Spleen (tissue), 11 donors: ENCODE data around the gene ATF6. TPM values are rescaled to one million over a fixed set of nuclear protein-coding genes. Genes with fewer than 3 reads are reported as not detected.

Source experiments
- DNase-seq: peaks from one replicate; pipeline ENCODE4 v3.0.0-alpha.2; 2020
- H3K27ac ChIP-seq, 8 donors: fragments of 200-600 bp; sonication (generic) in 7 of 8; 1 replicate in 4 of 8; 2 replicates in 4 of 8; pipeline versions ENCODE4 v1.5.0 to v1.8.0; 2016 to 2021; ENCODE audit warnings: inconsistent platforms in 4 of 8, mild to moderate bottlenecking in 4 of 8, moderate library complexity in 1 of 8
- H3K27me3 ChIP-seq, 7 donors: fragments of 200-600 bp; sonication (generic) in 6 of 7; replicated peaks in 1 of 7; 1 replicate in 4 of 7; 2 replicates in 3 of 7; pipeline versions ENCODE4 v1.5.0 to v1.8.0; 2016 to 2021; ENCODE audit warnings: inconsistent platforms in 3 of 7, mild to moderate bottlenecking in 1 of 7
- H3K36me3 ChIP-seq, 6 donors: fragments of 200-600 bp; sonication (generic) in 5 of 6; 1 replicate in 4 of 6; 2 replicates in 2 of 6; pipeline versions ENCODE4 v1.5.0 to v1.8.0; 2016 to 2021; ENCODE audit warnings: inconsistent platforms in 2 of 6
- H3K4me1 ChIP-seq, 6 donors: fragments of 200-600 bp; sonication (generic) in 5 of 6; 1 replicate in 3 of 6; 2 replicates in 3 of 6; pipeline versions ENCODE4 v1.5.0 to v1.8.0; 2016 to 2021; ENCODE audit warnings: inconsistent platforms in 3 of 6
- H3K4me3 ChIP-seq, 8 donors: fragments of 200-600 bp; sonication (generic) in 7 of 8; 1 replicate in 4 of 8; 2 replicates in 4 of 8; pipeline versions ENCODE4 v1.5.0 to v1.8.0; 2016 to 2021; ENCODE audit warnings: inconsistent platforms in 4 of 8, mild to moderate bottlenecking in 4 of 8, moderate library complexity in 2 of 8
- H3K9me3 ChIP-seq, 8 donors: fragments of 200-600 bp; sonication (generic) in 7 of 8; 1 replicate in 4 of 8; 2 replicates in 4 of 8; pipeline versions ENCODE4 v1.5.0 to v1.8.0; 2016 to 2021; ENCODE audit warnings: inconsistent platforms in 4 of 8
- CTCF ChIP-seq, 11 experiments: fragments of 200-600 bp in 7 of 11; fragments of 450-650 bp in 4 of 11; sonication (generic) in 4 of 11; IDR thresholded peaks in 8 of 11; conservative IDR thresholded peaks in 3 of 11; 1 replicate in 7 of 11; 2 replicates in 4 of 11; pipeline versions ENCODE4 v1.4.0 to v1.8.0; 2016 to 2021; ENCODE audit warnings: antibody characterized with exemption in 11 of 11, inconsistent platforms in 4 of 11, mild to moderate bottlenecking in 1 of 11
- POLR2A ChIP-seq, 3 donors: fragments of 450-650 bp; IDR thresholded peaks; one replicate each; pipeline ENCODE4 v1.5.1; 2017; ENCODE audit warnings: antibody characterized with exemption in 3 of 3, mild to moderate bottlenecking in 1 of 3
- POLR2AphosphoS5 ChIP-seq, 3 donors: sonication (generic); formaldehyde crosslinking; IDR thresholded peaks; one replicate each; pipeline ENCODE4 v1.5.1; 2017; ENCODE audit warnings: antibody characterized with exemption in 3 of 3
- WGBS, 5 donors: extraction: QIAGEN DNeasy Blood & Tissue Kit in 3 of 5; methylation state at CpG; one replicate each; pipeline versions ENCODE4 v1.1.5 to v1.1.7; 2013 to 2018; 5-methylcytosine and 5-hydroxymethylcytosine counted together
- intact Hi-C: fragments of 100-400 bp; cut with DNase I; formaldehyde crosslinking; loops from one replicate; pipeline ENCODE4 v1.15.0; 2023; ENCODE audit warnings: low total_unique reads
- polyA plus RNA-seq, 3 donors: library from polyadenylated mRNA; stranded (reverse); fragments of 200-250 nt; gene quantifications; one replicate each; pipeline ENCODE4 v1.2.1, GENCODE V29; 2013
- total RNA-seq, 7 donors: library from RNA; depleted of rRNA in 3 of 7; stranded (reverse); fragments of >200 nt in 3 of 7; fragmentation: NEBNext Ultra II Directional in 4 of 7; extraction: Animal tissue kit (Norgen Biotek cat#: 25700) in 4 of 7; gene quantifications; one replicate each; pipeline versions ENCODE4 v1.1.0 to v1.2.1, GENCODE V29; 2016 to 2021
- donor health status: healthy with polysubstance abuse.
- donor health status: DM: no; HTN: no; CAD: no; lungs with moderate emphysema.
- donor health status: DM: no; HTN: no; CAD: no.
- donor health status: Bipolar disorder and iron deficiency.
- donor health status: healthy.
- donor health status: DM: no; HTN: no; CAD: no.
- donor health status: DM: yes; HTN: yes; CAD: no.

The ATF6 gene
- total and polyA plus RNA-seq, 10 donors: 2.5 to 46.8 (median 33.0) TPM

- Histone ChIP-seq H3K36me3 (peaks cover 0 to 99% (median 45%) of the 10 kb centered on the region in 6 donors), H3K4me3 (no peak overlapping the region), H3K27me3 (no peaks in the 10 kb centered on the region), H3K4me1 (no peaks in the 10 kb centered on the region), H3K27ac (no peak overlapping the region), H3K9me3 (no peaks in the 10 kb centered on the region)
- TF ChIP-seq POLR2AphosphoS5 (IDR thresholded peaks at IDR 0.05) (no peak), POLR2A (IDR thresholded peaks at IDR 0.05) (no peak), CTCF (IDR thresholded peaks at IDR 0.05 in 8 of 11, conservative IDR thresholded peaks at IDR 0.05 in 3 of 11) (no peak)
- intact Hi-C loops: no loop called here
- DNase-seq: no peak
These were observed 83.4 kb downstream of the ATF6 start for GRCh38 chr1:161849518-161849917.

- TF ChIP-seq POLR2A (IDR thresholded peaks at IDR 0.05) (no peak), POLR2AphosphoS5 (IDR thresholded peaks at IDR 0.05) (no peak), CTCF (IDR thresholded peaks at IDR 0.05 in 8 of 11, conservative IDR thresholded peaks at IDR 0.05 in 3 of 11) (no peak)
- 93 to 100% (median 97%) methylated on average over 1 of the region's 1 CpG for WGBS, 5 donors
- DNase-seq: no peak
- Histone ChIP-seq H3K27ac (no peak overlapping the region), H3K27me3 (no peaks in the 10 kb centered on the region), H3K4me1 (no peaks in the 10 kb centered on the region), H3K4me3 (no peak overlapping the region), H3K36me3 (peaks cover 0 to 100% (median 39%) of the 10 kb centered on the region in 6 donors), H3K9me3 (no peaks in the 10 kb centered on the region)
- intact Hi-C loops: no loop called here
These were observed 89.1 kb downstream of the ATF6 start for GRCh38 chr1:161855260-161855659.

GRCh38 chr1:161858271-161858670 lies 92.2 kb downstream of the ATF6 start:
- H3K9me3 ChIP-seq: no peaks in the 10 kb centered on the region
- 89 to 100% (median 96%) methylated on average over 1 of the region's 1 CpG for WGBS, 5 donors
- no peak overlapping the region for H3K27ac ChIP-seq
- TF ChIP-seq POLR2AphosphoS5 (IDR thresholded peaks at IDR 0.05) (no peak), CTCF (IDR thresholded peaks at IDR 0.05 in 8 of 11, conservative IDR thresholded peaks at IDR 0.05 in 3 of 11) (no peak), POLR2A (IDR thresholded peaks at IDR 0.05) (no peak)
- H3K36me3 ChIP-seq: peaks cover 0 to 100% (median 40%) of the 10 kb centered on the region in 6 donors
- H3K4me1 ChIP-seq: no peaks in the 10 kb centered on the region
- intact Hi-C loops: no loop called here
- no peak for DNase-seq
- no peaks in the 10 kb centered on the region for H3K27me3 ChIP-seq
- H3K4me3 ChIP-seq: no peak overlapping the region

- H3K27me3 ChIP-seq: no peaks in the 10 kb centered on the region
- H3K4me1 ChIP-seq: no peaks in the 10 kb centered on the region
- intact Hi-C loops: no loop called here
- no peak for DNase-seq
- no peak overlapping the region for H3K4me3 ChIP-seq
- H3K27ac ChIP-seq: no peak overlapping the region
- H3K9me3 ChIP-seq: no peaks in the 10 kb centered on the region
- peaks cover 0 to 99% (median 43%) of the 10 kb centered on the region in 6 donors for H3K36me3 ChIP-seq
- TF ChIP-seq POLR2AphosphoS5 (IDR thresholded peaks at IDR 0.05): no peak
These were observed 97.4 kb downstream of the ATF6 start for GRCh38 chr1:161863549-161863948.

- no peak for DNase-seq
- intact Hi-C loops: no loop called here
- no peak for TF ChIP-seq CTCF (IDR thresholded peaks at IDR 0.05 in 8 of 11, conservative IDR thresholded peaks at IDR 0.05 in 3 of 11)
- no peak for TF ChIP-seq POLR2AphosphoS5 (IDR thresholded peaks at IDR 0.05)
- no peak for TF ChIP-seq POLR2A (IDR thresholded peaks at IDR 0.05)
- Histone ChIP-seq H3K36me3 (peaks cover 0 to 92% (median 43%) of the 10 kb centered on the region in 6 donors), H3K27ac (no peak overlapping the region), H3K4me3 (no peak overlapping the region), H3K4me1 (no peaks in the 10 kb centered on the region), H3K27me3 (no peaks in the 10 kb centered on the region), H3K9me3 (no peaks in the 10 kb centered on the region)
- 93 to 100% (median 97%) methylated on average over 1 of the region's 1 CpG for WGBS, 5 donors
These were observed 98.5 kb downstream of the ATF6 start for GRCh38 chr1:161864577-161864976.
